H1 (cell line): ENCODE results near the gene CACNA1B. TPM values are rescaled to one million over a fixed set of nuclear protein-coding genes. Genes with fewer than 3 reads are reported as not detected.

Source experiments
- CTCF ChIA-PET: fragments of 300-600 bp; sonication (Branson Sonifier 250); formaldehyde crosslinking; loops from one replicate; lab custom pipeline; 2021; ENCODE audit not compliant: partially characterized antibody; lab: Charles Lee
- POLR2A ChIA-PET: fragments of 300-600 bp; sonication (Branson Sonifier 250); formaldehyde crosslinking; loops from one replicate; lab custom pipeline; 2021; ENCODE audit warnings: inconsistent platforms; ENCODE audit not compliant: partially characterized antibody; lab: Charles Lee
- DNase-seq, 2 experiments: peaks; one replicate each; pipeline versions ENCODE4 v3.0.0 to v3.0.0-alpha.2; 2010 to 2022; ENCODE audit warnings: low spot score in 2 of 2, low read depth in 1 of 2, mixed read lengths in 1 of 2
- FAIRE-seq: peaks from 2 replicates; lab custom pipeline; 2011; peaks lifted over from hg19 to GRCh38; lab: Jason Lieb, UNC
- H2AFZ ChIP-seq: 2 replicates; pipeline ENCODE4 v1.8.1; 2012; ENCODE audit warnings: low read length, inconsistent platforms
- H2AK5ac ChIP-seq: 2 replicates; pipeline ENCODE4 v1.6.1; 2013; ENCODE audit warnings: low read depth, low read length
- H2BK120ac ChIP-seq: replicated peaks from 2 replicates; pipeline ENCODE3; 2013; ENCODE audit warnings: low read depth, low read length, inconsistent platforms
- H2BK12ac ChIP-seq: 2 replicates; pipeline ENCODE4 v1.6.1; 2013; ENCODE audit warnings: low read depth, low read length
- H2BK15ac ChIP-seq: 2 replicates; pipeline ENCODE4 v1.6.1; 2013; ENCODE audit warnings: low read length
- H2BK20ac ChIP-seq: 2 replicates; pipeline ENCODE4 v1.6.1; 2013; ENCODE audit warnings: low read length
- H2BK5ac ChIP-seq: 2 replicates; pipeline ENCODE4 v1.6.1; 2013; ENCODE audit warnings: low read depth, low read length
- H3K14ac ChIP-seq: 2 replicates; pipeline ENCODE4 v1.6.1; 2013; ENCODE audit warnings: inconsistent platforms; ENCODE audit not compliant: insufficient read length
- H3K18ac ChIP-seq: 2 replicates; pipeline ENCODE4 v1.6.1; 2013; ENCODE audit warnings: low read length; ENCODE audit errors: extremely low read depth
- H3K23ac ChIP-seq: 2 replicates; pipeline ENCODE4 v1.6.1; 2013; ENCODE audit warnings: inconsistent platforms; ENCODE audit not compliant: insufficient read length
- H3K23me2 ChIP-seq: 2 replicates; pipeline ENCODE4 v1.6.1; 2013; ENCODE audit warnings: low read depth, low read length
- H3K27ac ChIP-seq: 2 replicates; pipeline ENCODE4 v1.6.1; 2011; ENCODE audit warnings: low read depth, low read length, inconsistent platforms
- H3K27me3 ChIP-seq, 4 experiments: replicated peaks in 1 of 4; 1 replicate in 1 of 4; 2 replicates in 3 of 4; pipeline versions ENCODE4 v1.6.1 to v1.8.1; 2011 to 2013; ENCODE audit warnings: low read length in 3 of 4, mild to moderate bottlenecking in 3 of 4, inconsistent platforms in 2 of 4, mixed read lengths in 2 of 4, moderate library complexity in 1 of 4; ENCODE audit not compliant: control insufficient read depth in 3 of 4, insufficient read depth in 3 of 4; ENCODE audit errors: extremely low read depth in 1 of 4
- H3K36me3 ChIP-seq, 4 experiments: 2 replicates each; pipeline versions ENCODE4 v1.6.1 to v1.8.1; 2011 to 2013; ENCODE audit warnings: mild to moderate bottlenecking in 4 of 4, low read length in 3 of 4, moderate library complexity in 2 of 4, control low read depth in 1 of 4, inconsistent platforms in 1 of 4; ENCODE audit not compliant: insufficient read depth in 4 of 4, control insufficient read depth in 2 of 4
- H3K4ac ChIP-seq: replicated peaks from 2 replicates; pipeline ENCODE3; 2013; ENCODE audit warnings: low read length, low read depth, mixed read lengths, inconsistent platforms; ENCODE audit not compliant: insufficient read length
- H3K4me1 ChIP-seq, 4 experiments: replicated peaks in 1 of 4; 1 replicate in 1 of 4; 2 replicates in 3 of 4; pipeline versions ENCODE4 v1.6.1 to v1.8.1; 2011 to 2013; ENCODE audit warnings: low read length in 3 of 4, inconsistent platforms in 2 of 4, mixed read lengths in 1 of 4; ENCODE audit not compliant: insufficient read depth in 4 of 4, control insufficient read depth in 3 of 4
- H3K4me2 ChIP-seq, 2 experiments: 2 replicates each; pipeline versions ENCODE4 v1.6.1 to v1.8.1; 2011 to 2013; ENCODE audit warnings: low read depth in 2 of 2, low read length in 2 of 2, control low read depth in 1 of 2, inconsistent platforms in 1 of 2, mild to moderate bottlenecking in 1 of 2; ENCODE audit not compliant: insufficient read depth in 1 of 2
- H3K4me3 ChIP-seq, 4 experiments: fragments of 200-600, 300-600 bp in 1 of 4; sonication (generic), shearing (Covaris generic), sonication (Bioruptor Twin) in 1 of 4; 2 replicates each; pipeline versions ENCODE4 v1.5.1 to v1.8.1; 2011 to 2016; ENCODE audit warnings: low read length in 4 of 4, low read depth in 3 of 4, control low read depth in 2 of 4, inconsistent platforms in 2 of 4, mild to moderate bottlenecking in 2 of 4, mixed read lengths in 1 of 4, moderate library complexity in 1 of 4; ENCODE audit not compliant: insufficient read depth in 2 of 4; ENCODE audit errors: extremely low read depth in 1 of 4
- H3K56ac ChIP-seq: replicated peaks from 2 replicates; pipeline ENCODE3; 2013; ENCODE audit warnings: low read depth, mild to moderate bottlenecking, mixed read lengths, low read length, inconsistent platforms; ENCODE audit not compliant: insufficient read length
- H3K79me1 ChIP-seq: 2 replicates; pipeline ENCODE4 v1.6.1; 2013; ENCODE audit warnings: low read depth, low read length, control low read depth
- H3K79me2 ChIP-seq, 2 experiments: 2 replicates each; pipeline versions ENCODE4 v1.6.1 to v1.8.1; 2012 to 2013; ENCODE audit warnings: low read length in 2 of 2, mild to moderate bottlenecking in 2 of 2, inconsistent platforms in 1 of 2; ENCODE audit not compliant: insufficient read depth in 2 of 2, control insufficient read depth in 1 of 2
- H3K9ac ChIP-seq, 4 experiments: replicated peaks in 1 of 4; 1 replicate in 1 of 4; 2 replicates in 3 of 4; pipeline versions ENCODE4 v1.6.1 to v1.8.1; 2011 to 2013; ENCODE audit warnings: low read depth in 3 of 4, low read length in 3 of 4, control low read depth in 2 of 4, mild to moderate bottlenecking in 2 of 4, moderate library complexity in 2 of 4, inconsistent platforms in 1 of 4; ENCODE audit errors: extremely low read depth in 1 of 4
- H3K9me3 ChIP-seq, 2 experiments: 2 replicates each; pipeline versions ENCODE4 v1.6.1 to v1.8.1; 2012 to 2013; ENCODE audit warnings: mild to moderate bottlenecking in 2 of 2, moderate library complexity in 2 of 2, control low read depth in 1 of 2, inconsistent platforms in 1 of 2, low read depth in 1 of 2, low read length in 1 of 2, mixed read lengths in 1 of 2; ENCODE audit not compliant: insufficient read depth in 2 of 2
- H4K20me1 ChIP-seq, 2 experiments: replicated peaks in 1 of 2; 2 replicates each; pipeline versions ENCODE3 to v1.8.1; 2011 to 2013; ENCODE audit warnings: inconsistent platforms in 2 of 2, low read length in 2 of 2, mild to moderate bottlenecking in 1 of 2; ENCODE audit not compliant: insufficient read depth in 2 of 2, control insufficient read depth in 1 of 2
- H4K5ac ChIP-seq: 2 replicates; pipeline ENCODE4 v1.6.1; 2013; ENCODE audit warnings: low read length, low read depth, mixed read lengths, inconsistent platforms; ENCODE audit not compliant: insufficient read length
- H4K8ac ChIP-seq: 2 replicates; pipeline ENCODE4 v1.8.0; 2013; ENCODE audit warnings: mild to moderate bottlenecking, moderate library complexity, low read length, inconsistent platforms; ENCODE audit not compliant: insufficient read depth; ENCODE audit errors: extremely low read depth
- H4K91ac ChIP-seq: replicated peaks from 2 replicates; pipeline ENCODE3; 2013; ENCODE audit warnings: low read length, mixed read lengths, inconsistent platforms; ENCODE audit not compliant: insufficient read length
- BRCA1 ChIP-seq: IDR thresholded peaks from 2 replicates; pipeline ENCODE4 v1.6.1; 2012; ENCODE audit warnings: low read depth, low read length, improper control_type of control experiment
- EGR1 ChIP-seq: IDR thresholded peaks from 2 replicates; pipeline ENCODE4 v1.6.1; 2011; ENCODE audit warnings: low read depth, low read length, borderline replicate concordance
- JUND ChIP-seq: IDR thresholded peaks from 2 replicates; pipeline ENCODE4 v1.6.1; 2011; ENCODE audit warnings: mild to moderate bottlenecking, improper control_type of control experiment, low read length
- RFX5 ChIP-seq: IDR thresholded peaks from 2 replicates; pipeline ENCODE4 v1.6.1; 2011; ENCODE audit warnings: low read depth, low read length, improper control_type of control experiment, borderline replicate concordance
- RXRA ChIP-seq: IDR thresholded peaks from 2 replicates; pipeline ENCODE4 v1.6.1; 2011; ENCODE audit warnings: low read depth, mild to moderate bottlenecking, low read length, moderate library complexity; ENCODE audit not compliant: insufficient read depth
- ZNF274 ChIP-seq: IDR thresholded peaks from 2 replicates; pipeline ENCODE4 v1.7.0; 2012; ENCODE audit warnings: low read length, borderline replicate concordance; ENCODE audit errors: extremely low read depth
- polyA plus RNA-seq, 7 experiments: library from polyadenylated mRNA; depleted of rRNA in 3 of 7; stranded (reverse) in 5 of 7; unstranded in 2 of 7; fragments of >200 nt in 5 of 7; fragments of 200-250 nt in 2 of 7; gene quantifications; 1 replicate in 5 of 7; 2 replicates in 1 of 7; 4 replicates in 1 of 7; pipeline versions ENCODE4 v1.2.1 to v1.2.3, GENCODE V29; 2011 to 2013; ENCODE audit warnings: missing spikeins in 2 of 7, mixed read lengths in 2 of 7
- total RNA-seq: library from RNA; stranded (reverse); fragmentation: NEBNext Ultra II Directional; extraction: Animal tissue kit (Norgen Biotek cat#: 25700); gene quantifications from 2 replicates; pipeline ENCODE4 v1.2.1, GENCODE V29; 2021

The CACNA1B gene
- total and polyA plus RNA-seq, 2 of the 8 experiments (the other 6 are each of a cell fraction or from before 2014, with no cell fraction given): 1.5 to 5.7 TPM

- CTCF ChIA-PET: no interaction called here
- no peak overlapping the region for H2AK5ac ChIP-seq
- H3K27me3 ChIP-seq: no peaks in the 10 kb centered on the region
- no peak for TF ChIP-seq ZNF274
- TF ChIP-seq EGR1: no peak
- TF ChIP-seq RXRA: no peak
- TF ChIP-seq JUND: no peak
- TF ChIP-seq RFX5: no peak
- no peak for TF ChIP-seq BRCA1
- peak overlapping the region; percentile 68; the same call in 1 of the 2 replicates for H4K8ac ChIP-seq
- no peak overlapping the region for H3K4me2 ChIP-seq
- POLR2A ChIA-PET: no interaction called here
- no peak overlapping the region for H2BK5ac ChIP-seq
- H3K4me1 ChIP-seq: no peaks in the 10 kb centered on the region
- no peak overlapping the region for H3K56ac ChIP-seq
- no peak overlapping the region for H2BK12ac ChIP-seq
- no peak overlapping the region for H3K27ac ChIP-seq
- peaks cover 26 to 78% of the 10 kb centered on the region in 2 experiments for H3K9me3 ChIP-seq
- no peak overlapping the region for H3K4ac ChIP-seq
- H2BK120ac ChIP-seq: no peak overlapping the region
- no peak overlapping the region for H3K14ac ChIP-seq
- DNase-seq: no peak
- no peaks in the 10 kb centered on the region for H3K79me1 ChIP-seq
- no peak overlapping the region for H2AFZ ChIP-seq
- H4K20me1 ChIP-seq: peaks cover 0 to 8% of the 10 kb centered on the region in 2 experiments
- no peak for FAIRE-seq
- H3K9ac ChIP-seq: no peak overlapping the region
- H2BK15ac ChIP-seq: no peak overlapping the region
- no peaks in the 10 kb centered on the region for H3K23me2 ChIP-seq
- no peak overlapping the region for H3K4me3 ChIP-seq
- H3K23ac ChIP-seq: no peak overlapping the region
- H4K5ac ChIP-seq: no peak overlapping the region
- H2BK20ac ChIP-seq: no peak overlapping the region
- no peaks in the 10 kb centered on the region for H3K36me3 ChIP-seq
- no peak overlapping the region for H4K91ac ChIP-seq
- no peaks in the 10 kb centered on the region for H3K79me2 ChIP-seq
- H3K18ac ChIP-seq: no peak overlapping the region
These were observed 92.5 kb downstream of the CACNA1B start for GRCh38 chr9:137970098-137970497.
